Stimulated activated CD4-positive, alpha-beta T cell treated with anti-CD3 and anti-CD28 coated beads, Interleukin-15, amount 100 ng/mL, for 24 hours (primary cell): Measurements from ENCODE around the gene EPHA4.

Source experiments
- DNase-seq: peaks from one replicate; pipeline ENCODE4 v3.0.0-alpha.2; 2020

Gene EPHA4

GRCh38 chr2:221380686-221381085 lies 191.4 kb downstream of the EPHA4 start:
- no peak for DNase-seq

- no peak for DNase-seq
These were observed 192.0 kb downstream of the EPHA4 start for GRCh38 chr2:221380062-221380461.

- no peak for DNase-seq
These were observed 194.5 kb downstream of the EPHA4 start for GRCh38 chr2:221377597-221377996.

- no peak for DNase-seq
These were observed 195.0 kb downstream of the EPHA4 start for GRCh38 chr2:221377066-221377465.

GRCh38 chr2:221374234-221374633 lies 197.9 kb downstream of the EPHA4 start:
- DNase-seq, result no peak

- no peak for DNase-seq
These were observed 199.2 kb downstream of the EPHA4 start for GRCh38 chr2:221372907-221373306.

- no peak for DNase-seq
These were observed 199.8 kb downstream of the EPHA4 start for GRCh38 chr2:221372159-221372884.

- DNase-seq, result no peak
These were observed 200.8 kb downstream of the EPHA4 start for GRCh38 chr2:221371347-221371746.

- DNase-seq, result no peak
These were observed 201.3 kb downstream of the EPHA4 start for GRCh38 chr2:221370857-221371211.

- no peak for DNase-seq
These were observed 201.8 kb downstream of the EPHA4 start for GRCh38 chr2:221370076-221370856.
